Measurements from ENCODE around the gene FAR2.
"Not testable (repeated sequence)": the region's sequence is repeated elsewhere in the genome, so short reads cannot be mapped to it uniquely, and the experiment has no call there.

FAR2 gene

GRCh38 chr12:29148911-29149690, at the start of gene FAR2:
TSS of gene FAR2 (plus strand) at chr12:29149278. CDS start at chr12:29270450, 121,172 bp downstream.
- peak; percentile 27 to 36 for DNase-seq (ENCODE audit: low read depth in 2 of 2)

DNA sequence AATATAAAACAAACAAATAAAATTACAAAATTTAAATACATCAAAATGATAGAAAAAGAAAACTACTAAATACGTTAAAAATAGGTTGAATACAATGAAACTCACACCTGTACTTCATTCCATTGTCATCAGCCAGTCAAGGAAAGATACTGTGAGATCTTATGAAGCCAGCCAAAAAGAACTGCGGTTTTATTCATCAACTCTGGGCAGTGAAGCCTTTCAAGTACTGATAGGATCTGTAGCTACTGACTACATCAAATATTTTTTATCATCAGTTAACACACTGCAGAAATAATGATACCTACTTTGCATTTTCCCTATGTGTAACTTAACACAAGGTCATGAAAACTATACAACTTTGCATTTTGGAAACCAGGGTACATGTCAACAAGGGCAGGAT, 46.3 kb upstream of the FAR2 start:
- DNase-seq (ENCODE audit: low read depth in 2 of 2): no peak

- DNase-seq (ENCODE audit: low read depth in 2 of 2): peak in 1 of 2 donors; percentile 23
These were observed 45.5 kb upstream of the FAR2 start for GRCh38 chr12:29103539-29103974.

DNA sequence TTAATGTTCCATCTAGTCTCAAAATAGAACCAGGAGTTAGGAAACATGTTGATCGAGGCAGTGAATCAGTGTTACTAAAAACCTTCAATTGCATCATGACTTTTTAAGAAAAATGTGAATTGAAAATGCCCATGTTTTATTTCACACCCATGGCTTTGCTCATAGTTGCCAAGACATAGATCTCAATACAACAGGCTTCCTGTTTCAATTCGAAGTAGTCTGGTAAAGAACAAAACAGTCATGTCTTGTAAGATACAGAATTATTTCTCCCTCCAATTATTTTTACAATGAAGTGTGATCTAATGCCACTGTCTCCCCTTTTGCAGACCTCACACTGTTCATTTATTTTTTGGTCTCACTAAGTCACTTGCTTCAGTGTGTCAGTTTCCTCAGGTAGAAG, 44.6 kb upstream of the FAR2 start:
- DNase-seq (ENCODE audit: low read depth in 2 of 2): no peak

- no peak for DNase-seq (ENCODE audit: low read depth in 2 of 2)
These were observed 38.3 kb upstream of the FAR2 start for GRCh38 chr12:29110506-29111442.

DNA sequence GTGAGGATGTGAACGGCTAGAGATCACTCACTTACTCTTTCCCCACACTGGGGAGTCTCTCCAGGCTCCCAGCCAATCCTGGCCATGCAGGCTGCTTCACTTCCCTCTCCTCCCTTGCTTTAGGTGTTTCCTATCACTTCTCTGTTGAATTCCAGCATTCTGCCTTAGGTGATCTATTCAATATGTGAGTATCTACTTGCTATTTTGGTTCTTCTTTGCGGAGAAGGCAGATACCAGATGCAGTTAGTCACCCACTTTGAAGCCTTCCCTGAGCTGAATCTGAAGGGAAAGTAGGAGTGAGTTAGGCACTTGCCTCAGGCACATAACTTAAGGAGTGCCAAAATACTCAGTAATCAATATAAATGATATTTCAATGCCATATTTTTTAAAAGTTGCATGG, 36.0 kb upstream of the FAR2 start:
- DNase-seq (ENCODE audit: low read depth in 2 of 2): no peak

GRCh38 chr12:29116414-29116813, 32.7 kb upstream of the FAR2 start:
- DNase-seq (ENCODE audit: low read depth in 2 of 2): no peak

GRCh38 chr12:29131539-29131938, 17.5 kb upstream of the FAR2 start:
- no peak for DNase-seq (ENCODE audit: low read depth in 2 of 2)

GRCh38 chr12:29132316-29132715, 16.8 kb upstream of the FAR2 start:
- no peak for DNase-seq (ENCODE audit: low read depth in 2 of 2)

- DNase-seq (ENCODE audit: low read depth in 2 of 2): no peak
These were observed 15.9 kb upstream of the FAR2 start for GRCh38 chr12:29133181-29133580.

- DNase-seq (ENCODE audit: low read depth in 2 of 2): no peak
These were observed 15.4 kb upstream of the FAR2 start for GRCh38 chr12:29133680-29134079.

DNA sequence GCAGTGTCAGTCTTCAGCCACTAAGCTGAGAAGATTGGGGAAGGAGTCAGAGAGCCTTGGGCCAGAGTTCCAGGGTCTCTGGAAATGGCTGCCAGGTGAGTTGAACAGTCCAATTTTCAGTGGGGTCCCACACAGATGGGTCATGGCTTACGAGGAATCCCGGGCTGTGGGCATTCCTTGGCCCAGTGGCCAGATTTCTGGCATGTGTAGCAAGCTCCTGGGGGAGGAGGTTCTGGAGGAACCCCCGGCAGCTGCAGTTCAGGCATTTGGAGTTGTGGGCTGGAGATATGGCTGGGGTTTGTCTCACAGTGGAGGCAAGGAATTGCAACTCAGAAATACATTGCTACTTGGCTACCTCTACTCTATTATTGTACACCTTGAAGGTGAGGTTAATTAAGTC, 10.8 kb upstream of the FAR2 start:
- not testable (repeated sequence) for DNase-seq (ENCODE audit: low read depth in 2 of 2)

DNA sequence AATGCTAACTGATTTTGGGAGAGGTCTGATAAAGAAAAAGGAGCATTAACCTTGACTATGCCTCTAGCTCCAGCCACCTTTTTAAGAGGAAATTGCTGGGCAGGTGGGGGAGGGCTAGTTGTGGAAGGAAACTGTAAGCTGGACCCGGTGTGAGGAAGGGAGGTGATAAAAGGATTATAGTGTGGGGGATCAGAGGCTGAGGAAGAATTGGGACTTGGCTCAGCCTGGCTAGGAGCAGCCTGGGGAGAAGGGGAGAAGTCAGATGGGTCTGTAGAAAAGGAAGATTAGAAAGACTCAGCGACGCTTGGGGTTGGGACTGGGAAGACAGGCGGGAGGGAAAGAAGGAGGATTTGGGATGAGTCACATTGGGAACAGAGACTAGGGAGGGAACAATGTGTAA, 10.2 kb upstream of the FAR2 start:
- DNase-seq (ENCODE audit: low read depth in 2 of 2): not testable (repeated sequence)

- DNase-seq (ENCODE audit: low read depth in 2 of 2): no peak
These were observed 3.5 kb upstream of the FAR2 start for GRCh38 chr12:29145372-29146170.

- no peak for DNase-seq (ENCODE audit: low read depth in 2 of 2)
These were observed 2.9 kb upstream of the FAR2 start for GRCh38 chr12:29146196-29146595.

- DNase-seq (ENCODE audit: low read depth in 2 of 2): no peak
These were observed 1.1 kb upstream of the FAR2 start for GRCh38 chr12:29147731-29148595.

GRCh38 chr12:29148596-29148910, 525 bp upstream of the FAR2 start:
- DNase-seq (ENCODE audit: low read depth in 2 of 2): no peak

- peak in 1 of 2 donors; percentile 8 for DNase-seq (ENCODE audit: low read depth in 2 of 2)
These were observed 708 bp downstream of the FAR2 start for GRCh38 chr12:29149691-29150281.

- no peak for DNase-seq (ENCODE audit: low read depth in 2 of 2)
These were observed 1.4 kb downstream of the FAR2 start for GRCh38 chr12:29150462-29150861.

DNA sequence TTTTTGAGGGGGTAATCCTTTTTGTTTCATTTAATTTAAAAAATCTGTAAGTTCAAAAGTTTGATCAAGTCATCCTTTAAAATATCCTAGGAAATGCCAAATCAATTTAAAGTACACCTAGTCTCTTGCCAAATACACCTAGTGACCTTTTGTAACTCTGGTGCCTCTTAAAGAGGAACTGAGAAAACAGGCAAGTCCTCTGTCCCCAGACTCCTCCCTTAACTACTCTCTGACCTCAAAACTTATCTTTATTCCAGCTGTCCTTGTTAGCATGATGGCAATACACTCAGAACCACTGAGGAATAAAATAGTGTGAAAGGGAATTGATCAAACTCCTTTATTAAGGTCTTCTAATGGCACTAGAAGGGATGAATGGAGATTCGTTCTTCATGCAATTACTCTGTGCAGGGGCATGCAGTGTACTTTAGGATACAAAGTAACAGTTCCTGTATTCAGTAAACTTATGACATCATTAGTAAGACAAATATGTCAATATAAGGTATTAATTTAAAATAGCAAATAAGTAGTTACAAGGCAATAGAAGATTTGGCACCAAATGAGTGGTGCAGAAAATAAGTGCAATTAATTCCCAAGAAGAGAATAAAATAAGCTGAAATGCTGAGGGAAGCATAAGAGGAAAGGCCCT, 3.3 kb downstream of the FAR2 start:
- DNase-seq (ENCODE audit: low read depth in 2 of 2): no peak

All from stimulated activated CD4-positive, alpha-beta T cell treated with anti-CD3 and anti-CD28 coated beads, Interleukin-4, amount 100 ng/mL, for 48 hours (primary cell).